Brain microvascular endothelial cell (primary cell): Measurements from ENCODE around the gene ZNF76.

Experiments used
- DNase-seq: peaks from one replicate; pipeline ENCODE4 v3.0.0-alpha.2; 2020
- H3K27ac ChIP-seq: fragments of 250-450 bp; sonication (Bioruptor Pico); 2 replicates; pipeline ENCODE4 v1.5.1; 2020; ENCODE audit warnings: mild to moderate bottlenecking, moderate library complexity
- H3K27me3 ChIP-seq: fragments of 250-450 bp; sonication (Bioruptor Pico); replicated peaks from 2 replicates; pipeline ENCODE4 v1.5.1; 2020; ENCODE audit warnings: mild to moderate bottlenecking
- H3K36me3 ChIP-seq: fragments of 250-450 bp; sonication (Bioruptor Pico); replicated peaks from 2 replicates; pipeline ENCODE4 v1.5.1; 2020; ENCODE audit warnings: mild to moderate bottlenecking
- H3K4me3 ChIP-seq: 2 replicates; pipeline ENCODE4 v1.5.1; 2011; ENCODE audit warnings: low read depth, mild to moderate bottlenecking, control low read depth, low read length, moderate library complexity
- in situ Hi-C: cut with HindIII; loops from 2 replicates; pipeline ENCODE4 v1.10.0; 2017; ENCODE audit warnings: low sequenced_read_pairs, low pct_ligation_motif_present
- TF ChIP-seq, protein P1 (sequence below): IDR thresholded peaks from 2 replicates; pipeline ENCODE4 v1.5.1; 2011; ENCODE audit warnings: low read depth, mild to moderate bottlenecking, moderate library complexity, low read length, control low read depth, inconsistent platforms; ENCODE audit errors: missing control alignments

ZNF76 gene

DNA sequence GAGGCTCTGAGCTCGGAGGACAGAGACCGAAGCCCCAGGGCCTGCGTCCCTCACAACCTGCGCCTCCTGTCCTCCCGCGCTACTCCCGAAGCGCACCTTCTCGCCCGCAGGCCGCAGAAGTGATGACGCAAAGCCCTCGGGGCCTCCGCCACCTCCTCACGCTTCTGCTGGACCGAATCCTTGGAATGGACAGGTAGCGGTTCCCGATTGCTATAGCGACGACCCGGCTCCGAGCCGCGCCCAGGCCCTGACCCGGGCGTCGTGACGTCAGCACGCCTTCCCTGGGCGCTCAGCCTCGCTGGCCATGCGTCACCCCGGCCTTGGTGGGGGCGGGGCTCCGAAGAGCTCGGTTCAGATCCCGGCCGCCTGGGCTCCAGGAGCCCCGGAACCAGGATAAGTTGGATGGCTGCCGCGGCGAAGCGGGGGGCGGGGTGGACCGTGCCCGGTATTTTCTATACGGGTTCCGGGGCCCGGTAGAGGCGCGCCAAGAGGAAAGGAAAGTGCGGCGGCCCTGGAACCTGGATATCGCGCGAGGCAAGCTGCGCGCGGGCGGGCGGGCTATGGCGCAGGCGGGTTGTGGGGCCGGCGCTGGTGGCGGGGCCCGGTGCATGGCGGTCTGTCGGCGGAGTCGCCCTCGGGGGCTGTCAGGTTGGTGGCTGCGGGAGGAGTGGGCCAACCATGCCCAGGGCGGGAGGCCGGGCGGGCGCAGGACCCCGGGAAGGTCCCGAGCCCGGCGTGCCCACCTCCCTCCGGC is at the start of gene ZNF76:
ZNF76 (plus strand) TSS at position 542 of the 754 bp plus-strand sequence. CDS start 21,417 bp downstream, outside the sequence.
- Histone ChIP-seq H3K27me3 (no peaks in the 10 kb centered on the region), H3K36me3 (no peaks in the 10 kb centered on the region), H3K4me3 (peak within 1 kb of the TSS; percentile 97), H3K27ac (peak within 1 kb of the TSS; percentile 80)
- TF ChIP-seq, protein P1, sequence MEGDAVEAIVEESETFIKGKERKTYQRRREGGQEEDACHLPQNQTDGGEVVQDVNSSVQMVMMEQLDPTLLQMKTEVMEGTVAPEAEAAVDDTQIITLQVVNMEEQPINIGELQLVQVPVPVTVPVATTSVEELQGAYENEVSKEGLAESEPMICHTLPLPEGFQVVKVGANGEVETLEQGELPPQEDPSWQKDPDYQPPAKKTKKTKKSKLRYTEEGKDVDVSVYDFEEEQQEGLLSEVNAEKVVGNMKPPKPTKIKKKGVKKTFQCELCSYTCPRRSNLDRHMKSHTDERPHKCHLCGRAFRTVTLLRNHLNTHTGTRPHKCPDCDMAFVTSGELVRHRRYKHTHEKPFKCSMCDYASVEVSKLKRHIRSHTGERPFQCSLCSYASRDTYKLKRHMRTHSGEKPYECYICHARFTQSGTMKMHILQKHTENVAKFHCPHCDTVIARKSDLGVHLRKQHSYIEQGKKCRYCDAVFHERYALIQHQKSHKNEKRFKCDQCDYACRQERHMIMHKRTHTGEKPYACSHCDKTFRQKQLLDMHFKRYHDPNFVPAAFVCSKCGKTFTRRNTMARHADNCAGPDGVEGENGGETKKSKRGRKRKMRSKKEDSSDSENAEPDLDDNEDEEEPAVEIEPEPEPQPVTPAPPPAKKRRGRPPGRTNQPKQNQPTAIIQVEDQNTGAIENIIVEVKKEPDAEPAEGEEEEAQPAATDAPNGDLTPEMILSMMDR = no peak
- DNase-seq = peak; percentile 96
- in situ Hi-C loops = no loop called here

- TF ChIP-seq, protein P1 = no peak
- Histone ChIP-seq H3K27ac (no peak overlapping the region), H3K36me3 (no peaks in the 10 kb centered on the region), H3K4me3 (peak overlapping the region; percentile 62), H3K27me3 (no peaks in the 10 kb centered on the region)
- in situ Hi-C loops = no loop called here
- no peak for DNase-seq
Observed at GRCh38 chr6:35213298-35213791, 46.2 kb upstream of the ZNF76 start.

GRCh38 chr6:35213824-35214756 is 45.4 kb upstream of the ZNF76 start, which contains the start of gene SCUBE3:
Gene SCUBE3 (plus strand): TSS chr6:35213956. CDS start chr6:35214419, 463 bp downstream.
- H3K36me3 ChIP-seq = no peaks in the 10 kb centered on the region
- H3K27me3 ChIP-seq = no peaks in the 10 kb centered on the region
- H3K27ac ChIP-seq = no peak within 1 kb of the TSS
- peak within 1 kb of the TSS; percentile 62 for H3K4me3 ChIP-seq
- in situ Hi-C loops = no loop called here
- peak; percentile 18 for DNase-seq
- TF ChIP-seq, protein P1 = no peak

DNA sequence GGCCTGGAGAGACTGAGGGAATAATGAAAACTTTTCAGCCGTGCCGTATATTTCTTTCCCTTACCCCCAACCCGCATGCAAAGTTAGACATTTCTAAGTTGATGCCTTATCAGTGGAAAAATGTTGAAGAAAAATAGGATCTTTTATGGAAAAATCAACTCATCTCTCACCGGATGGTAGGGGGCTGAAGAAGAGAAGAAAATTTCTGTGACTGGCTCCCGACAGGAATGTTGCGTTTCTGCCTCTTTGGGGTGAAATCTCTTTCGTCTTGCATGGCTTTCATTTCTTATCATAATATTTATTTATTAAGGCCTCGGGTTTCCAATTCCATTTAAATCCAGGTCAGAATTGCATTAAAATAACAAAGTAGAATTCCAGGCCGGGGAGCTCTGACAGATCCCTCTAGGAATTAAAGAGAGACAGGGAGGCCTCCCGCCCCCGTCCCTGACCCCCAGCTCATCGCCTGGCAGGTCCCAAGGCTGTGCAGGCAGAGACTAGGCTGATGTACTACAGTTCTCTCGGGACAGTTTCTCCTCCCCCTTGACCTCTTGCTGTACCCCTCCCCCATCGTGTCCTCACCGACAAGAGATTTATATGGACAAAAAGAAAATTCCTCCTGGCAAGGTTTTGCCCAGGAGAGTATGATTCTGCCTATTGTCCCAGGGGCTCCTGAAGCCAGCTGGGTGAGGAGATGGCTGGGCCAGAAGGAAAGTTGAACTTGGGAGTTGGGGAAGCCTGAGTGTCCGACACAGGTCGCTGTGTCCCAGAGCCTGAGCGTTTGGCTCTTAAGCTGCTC is 44.5 kb upstream of the ZNF76 start:
- H3K36me3 ChIP-seq = no peaks in the 10 kb centered on the region
- H3K27ac ChIP-seq = no peak overlapping the region
- H3K27me3 ChIP-seq = no peaks in the 10 kb centered on the region
- peak; percentile 18 for DNase-seq
- H3K4me3 ChIP-seq = peak overlapping the region; percentile 62
- in situ Hi-C loops = no loop called here
- TF ChIP-seq, protein P1 = no peak

GRCh38 chr6:35215665-35216411 is 43.7 kb upstream of the ZNF76 start:
- TF ChIP-seq, protein P1 = no peak
- no peak for DNase-seq
- no peaks in the 10 kb centered on the region for H3K27me3 ChIP-seq
- in situ Hi-C loops = no loop called here
- peak overlapping the region; percentile 23 for H3K4me3 ChIP-seq
- no peaks in the 10 kb centered on the region for H3K36me3 ChIP-seq
- no peak overlapping the region for H3K27ac ChIP-seq
